Cardiac septum (tissue), 1 donor: Measurements from ENCODE around the gene OGFOD1. TPM values are rescaled to one million over a fixed set of nuclear protein-coding genes. Genes with fewer than 3 reads are reported as not detected.

ENCODE experiments used
- DNase-seq: peaks from one replicate; pipeline ENCODE4 v3.0.0-alpha.2; 2020; ENCODE audit warnings: low spot score
- intact Hi-C: fragments of 100-400 bp; cut with DNase I; formaldehyde crosslinking; loops from one replicate; pipeline ENCODE4 v1.14.0; 2022
- total RNA-seq: library from RNA; stranded (reverse); fragmentation: NEBNext Ultra II Directional; extraction: Animal tissue kit (Norgen Biotek cat#: 25700); gene quantifications from one replicate; pipeline ENCODE4 v1.2.1, GENCODE V29; 2021
- donor health status: DM: no; HTN: no; CAD: no.

OGFOD1 gene
- total RNA-seq, 1 donor from 2014 or later = 30.1 TPM

- intact Hi-C loops = loop anchor here (1.0 to 5.0 kb wide), 2 partner anchors 87 to 187 kb away; no protein-coding TSS in a partner anchor
- no peak for DNase-seq
Observed at GRCh38 chr16:56514845-56515244, 63.5 kb downstream of the OGFOD1 start.

- DNase-seq = no peak
- intact Hi-C loops = no loop called here
Observed at GRCh38 chr16:56515665-56516064, 64.3 kb downstream of the OGFOD1 start.

- intact Hi-C loops = no loop called here
- no peak for DNase-seq
Observed at GRCh38 chr16:56517206-56517605, 65.9 kb downstream of the OGFOD1 start.

GRCh38 chr16:56518425-56518824 is 67.1 kb downstream of the OGFOD1 start:
- intact Hi-C loops = no loop called here
- no peak for DNase-seq

- intact Hi-C loops = loop anchor here (5.0 kb wide), 1 partner anchor 88 kb away; the partner anchor contains the start of gene MT2A
Observed at GRCh38 chr16:56519459-56520250, 68.3 kb downstream of the OGFOD1 start, which contains the start of gene BBS2. Gene BBS2, minus strand, starts transcription at chr16:56520024. Its CDS starts 162 bp downstream, at chr16:56519862.

GRCh38 chr16:56520251-56520577 is 68.9 kb downstream of the OGFOD1 start:
- intact Hi-C loops = loop anchor here (5.0 kb wide), 1 partner anchor 87 kb away; the partner anchor contains the start of gene MT2A
- no peak for DNase-seq

More at GRCh38 chr16:56519459-56520250, 68.3 kb downstream of the OGFOD1 start, which contains the start of gene BBS2:
- DNase-seq = peak; percentile 94

- intact Hi-C loops = no loop called here
- no peak for DNase-seq
Observed at GRCh38 chr16:56525236-56525635, 73.9 kb downstream of the OGFOD1 start.

Other genes with a start within 250 kb of the OGFOD1 start
- gene AMFR, start 26.0 kb upstream of the OGFOD1 start, total RNA-seq = 79.4 TPM
- 66.2 TPM for gene NUDT21, start 222 bp upstream of the OGFOD1 start, total RNA-seq
- 43.7 TPM for gene BBS2, start 68.5 kb downstream of the OGFOD1 start, total RNA-seq
- gene MT4, start 113.5 kb downstream of the OGFOD1 start, total RNA-seq = not detected
- gene MT3, start 138.0 kb downstream of the OGFOD1 start, total RNA-seq = 3.0 TPM
- gene MT2A, start 157.0 kb downstream of the OGFOD1 start, total RNA-seq = 108 TPM
- gene MT1E, start 174.2 kb downstream of the OGFOD1 start, total RNA-seq = 36.1 TPM
- 1.1 TPM for gene MT1M, start 181.1 kb downstream of the OGFOD1 start, total RNA-seq
- gene MT1A, start 187.1 kb downstream of the OGFOD1 start, total RNA-seq = 1.5 TPM
- not detected for gene MT1B, start 200.3 kb downstream of the OGFOD1 start, total RNA-seq
- gene MT1F, start 206.4 kb downstream of the OGFOD1 start, total RNA-seq = 2.2 TPM
- gene MT1G, start 216.5 kb downstream of the OGFOD1 start, total RNA-seq = 1.2 TPM
- gene MT1H, start 218.3 kb downstream of the OGFOD1 start, total RNA-seq = not detected
- gene MT1X, start 230.9 kb downstream of the OGFOD1 start, total RNA-seq = 24.6 TPM